GM12878 (cell line): ENCODE results near the gene CLEC16A. TPM values are rescaled to one million over a fixed set of nuclear protein-coding genes. Genes with fewer than 3 reads are reported as not detected.

ENCODE experiments used
- ATF7 ChIP-seq: fragments of 450-650 bp; IDR thresholded peaks from 2 replicates; pipeline ENCODE4 v1.6.1; 2016; ENCODE audit warnings: low read depth, mild to moderate bottlenecking
- CBFB ChIP-seq: IDR thresholded peaks from 2 replicates; pipeline ENCODE4 v1.6.1; 2016; ENCODE audit warnings: antibody characterized with exemption, low read depth
- CEBPB ChIP-seq, 2 experiments: fragments of 150-350 bp in 1 of 2; IDR thresholded peaks; 2 replicates each; pipeline ENCODE4 v1.6.1; 2012 to 2014; ENCODE audit warnings: low read depth in 2 of 2, low read length in 2 of 2, borderline replicate concordance in 1 of 2, inconsistent platforms in 1 of 2
- NFIC ChIP-seq: IDR thresholded peaks from 2 replicates; pipeline ENCODE4 v1.6.1; 2012; ENCODE audit warnings: low read depth, mild to moderate bottlenecking, inconsistent platforms, low read length, moderate library complexity
- POLR2A ChIP-seq: IDR thresholded peaks from 2 replicates; pipeline ENCODE4 v1.6.1; 2011; ENCODE audit warnings: low read depth, mild to moderate bottlenecking, low read length
- YY1 ChIP-seq: IDR thresholded peaks from 2 replicates; pipeline ENCODE4 v1.6.1; 2011; ENCODE audit warnings: low read depth, mild to moderate bottlenecking, low read length
- ZNF24 ChIP-seq: fragments of 450-650 bp; IDR thresholded peaks from 2 replicates; pipeline ENCODE4 v1.6.1; 2017; ENCODE audit warnings: antibody characterized with exemption, mild to moderate bottlenecking
- polyA plus RNA-seq, 11 experiments: library from polyadenylated mRNA; depleted of rRNA in 4 of 11; unstranded in 6 of 11; stranded (reverse) in 5 of 11; fragments of >200 nt; fragmentation: Nextera tagmentation in 4 of 11; fragmentation: Illumina TruSeq in 1 of 11; extraction: Ambion mirVana in 4 of 11; extraction: Trizol in 1 of 11; gene quantifications; 1 replicate in 1 of 11; 2 replicates in 10 of 11; pipeline versions ENCODE4 v1.2.1 to v1.2.3, GENCODE V29; 2011 to 2016; ENCODE audit warnings: inconsistent platforms in 2 of 11, missing spikeins in 2 of 11, low read depth in 1 of 11
- total RNA-seq, 4 experiments: library from RNA; depleted of rRNA in 3 of 4; stranded (reverse); fragments of >200 nt in 3 of 4; fragmentation: Illumina TruSeq in 1 of 4; extraction: Trizol in 1 of 4; gene quantifications; 2 replicates each; pipeline versions ENCODE4 v1.2.1 to v1.2.3, GENCODE V29; 2013 to 2021
- TF ChIP-seq, protein P1 (sequence below): fragments of 450-650 bp; formaldehyde crosslinking; IDR thresholded peaks from 2 replicates; pipeline ENCODE4 v1.4.0; 2022; ENCODE audit warnings: mild to moderate bottlenecking, moderate library complexity
- TF ChIP-seq, protein P2 (sequence below): fragments of 150-350 bp; IDR thresholded peaks from 2 replicates; pipeline ENCODE4 v1.6.1; 2016; ENCODE audit warnings: low read depth, low read length
- TF ChIP-seq, protein P3 (sequence below): IDR thresholded peaks from 2 replicates; pipeline ENCODE4 v1.6.1; 2011; ENCODE audit warnings: borderline replicate concordance, low read depth, mild to moderate bottlenecking, moderate library complexity, low read length; ENCODE audit not compliant: insufficient read depth, poor library complexity, severe bottlenecking

Gene CLEC16A
- total and polyA plus RNA-seq, 10 of the 15 experiments (the other 5 are each of a cell fraction or from before 2014, with no cell fraction given), result 1.5 to 28.8 (median 19.2) TPM

DNA sequence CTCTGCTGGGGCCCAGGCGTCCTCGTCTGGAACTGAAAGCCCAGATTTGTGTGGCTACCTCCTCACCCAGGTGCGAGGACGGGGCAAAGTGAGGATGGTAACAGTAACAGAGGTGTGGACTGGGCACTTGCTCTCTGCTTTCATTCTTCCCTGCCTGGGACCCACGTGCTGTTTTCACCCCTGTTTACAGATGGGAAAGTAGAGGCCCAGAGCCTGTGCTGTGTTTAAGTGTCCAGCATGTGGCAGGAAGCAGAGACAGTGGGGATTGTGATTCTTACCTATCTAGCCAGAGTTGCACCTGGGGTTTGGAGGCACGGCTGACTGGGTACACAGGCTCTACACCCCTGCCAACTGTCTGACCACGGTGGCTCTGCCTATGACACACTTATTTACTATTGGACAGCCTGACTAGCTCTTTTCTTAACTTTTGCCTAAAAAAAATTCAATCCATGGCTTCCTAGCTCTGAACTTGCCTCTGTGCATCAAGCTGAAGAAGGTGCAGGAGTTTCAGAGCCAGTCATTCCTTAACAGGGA, 155.4 kb downstream of the CLEC16A start (continued):
- TF ChIP-seq CEBPB (IDR thresholded peaks at IDR 0.05; ENCODE audit: borderline replicate concordance in 1 of 2, low read depth in 2 of 2, low read length in 2 of 2) (no peak), NFIC (no peak), POLR2A (no peak), YY1 (no peak; the same call in 1 of the 2 replicates), ATF7 (no peak), ZNF24 (no peak), CBFB (no peak)
- TF ChIP-seq, protein P1, sequence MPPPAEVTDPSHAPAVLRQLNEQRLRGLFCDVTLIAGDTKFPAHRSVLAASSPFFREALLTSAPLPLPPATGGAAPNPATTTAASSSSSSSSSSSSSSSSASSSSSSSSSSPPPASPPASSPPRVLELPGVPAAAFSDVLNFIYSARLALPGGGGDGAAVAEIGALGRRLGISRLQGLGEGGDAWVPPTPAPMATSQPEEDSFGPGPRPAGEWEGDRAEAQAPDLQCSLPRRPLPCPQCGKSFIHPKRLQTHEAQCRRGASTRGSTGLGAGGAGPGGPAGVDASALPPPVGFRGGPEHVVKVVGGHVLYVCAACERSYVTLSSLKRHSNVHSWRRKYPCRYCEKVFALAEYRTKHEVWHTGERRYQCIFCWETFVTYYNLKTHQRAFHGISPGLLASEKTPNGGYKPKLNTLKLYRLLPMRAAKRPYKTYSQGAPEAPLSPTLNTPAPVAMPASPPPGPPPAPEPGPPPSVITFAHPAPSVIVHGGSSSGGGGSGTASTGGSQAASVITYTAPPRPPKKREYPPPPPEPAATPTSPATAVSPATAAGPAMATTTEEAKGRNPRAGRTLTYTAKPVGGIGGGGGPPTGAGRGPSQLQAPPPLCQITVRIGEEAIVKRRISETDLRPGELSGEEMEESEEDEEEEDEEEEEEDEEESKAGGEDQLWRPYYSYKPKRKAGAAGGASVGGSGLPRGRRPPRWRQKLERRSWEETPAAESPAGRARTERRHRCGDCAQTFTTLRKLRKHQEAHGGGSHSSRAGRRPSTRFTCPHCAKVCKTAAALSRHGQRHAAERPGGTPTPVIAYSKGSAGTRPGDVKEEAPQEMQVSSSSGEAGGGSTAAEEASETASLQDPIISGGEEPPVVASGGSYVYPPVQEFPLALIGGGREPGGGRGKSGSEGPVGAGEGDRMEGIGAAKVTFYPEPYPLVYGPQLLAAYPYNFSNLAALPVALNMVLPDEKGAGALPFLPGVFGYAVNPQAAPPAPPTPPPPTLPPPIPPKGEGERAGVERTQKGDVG (CRISPR knock-in tag), result no peak
- TF ChIP-seq, protein P2, sequence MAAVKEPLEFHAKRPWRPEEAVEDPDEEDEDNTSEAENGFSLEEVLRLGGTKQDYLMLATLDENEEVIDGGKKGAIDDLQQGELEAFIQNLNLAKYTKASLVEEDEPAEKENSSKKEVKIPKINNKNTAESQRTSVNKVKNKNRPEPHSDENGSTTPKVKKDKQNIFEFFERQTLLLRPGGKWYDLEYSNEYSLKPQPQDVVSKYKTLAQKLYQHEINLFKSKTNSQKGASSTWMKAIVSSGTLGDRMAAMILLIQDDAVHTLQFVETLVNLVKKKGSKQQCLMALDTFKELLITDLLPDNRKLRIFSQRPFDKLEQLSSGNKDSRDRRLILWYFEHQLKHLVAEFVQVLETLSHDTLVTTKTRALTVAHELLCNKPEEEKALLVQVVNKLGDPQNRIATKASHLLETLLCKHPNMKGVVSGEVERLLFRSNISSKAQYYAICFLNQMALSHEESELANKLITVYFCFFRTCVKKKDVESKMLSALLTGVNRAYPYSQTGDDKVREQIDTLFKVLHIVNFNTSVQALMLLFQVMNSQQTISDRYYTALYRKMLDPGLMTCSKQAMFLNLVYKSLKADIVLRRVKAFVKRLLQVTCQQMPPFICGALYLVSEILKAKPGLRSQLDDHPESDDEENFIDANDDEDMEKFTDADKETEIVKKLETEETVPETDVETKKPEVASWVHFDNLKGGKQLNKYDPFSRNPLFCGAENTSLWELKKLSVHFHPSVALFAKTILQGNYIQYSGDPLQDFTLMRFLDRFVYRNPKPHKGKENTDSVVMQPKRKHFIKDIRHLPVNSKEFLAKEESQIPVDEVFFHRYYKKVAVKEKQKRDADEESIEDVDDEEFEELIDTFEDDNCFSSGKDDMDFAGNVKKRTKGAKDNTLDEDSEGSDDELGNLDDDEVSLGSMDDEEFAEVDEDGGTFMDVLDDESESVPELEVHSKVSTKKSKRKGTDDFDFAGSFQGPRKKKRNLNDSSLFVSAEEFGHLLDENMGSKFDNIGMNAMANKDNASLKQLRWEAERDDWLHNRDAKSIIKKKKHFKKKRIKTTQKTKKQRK, result no peak
- TF ChIP-seq, protein P3, sequence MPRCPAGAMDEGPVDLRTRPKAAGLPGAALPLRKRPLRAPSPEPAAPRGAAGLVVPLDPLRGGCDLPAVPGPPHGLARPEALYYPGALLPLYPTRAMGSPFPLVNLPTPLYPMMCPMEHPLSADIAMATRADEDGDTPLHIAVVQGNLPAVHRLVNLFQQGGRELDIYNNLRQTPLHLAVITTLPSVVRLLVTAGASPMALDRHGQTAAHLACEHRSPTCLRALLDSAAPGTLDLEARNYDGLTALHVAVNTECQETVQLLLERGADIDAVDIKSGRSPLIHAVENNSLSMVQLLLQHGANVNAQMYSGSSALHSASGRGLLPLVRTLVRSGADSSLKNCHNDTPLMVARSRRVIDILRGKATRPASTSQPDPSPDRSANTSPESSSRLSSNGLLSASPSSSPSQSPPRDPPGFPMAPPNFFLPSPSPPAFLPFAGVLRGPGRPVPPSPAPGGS, result no peak
- TF ChIP-seq, all 136 proteins: peak for 7
